ENCODE measurements around the gene FUT2. TPM values are rescaled to one million over a fixed set of nuclear protein-coding genes. Genes with fewer than 3 reads are reported as not detected.
"Not testable (repeated sequence)": the region's sequence is repeated elsewhere in the genome, so short reads cannot be mapped to it uniquely, and the experiment has no call there.

Gene FUT2
- total and polyA plus RNA-seq, 3 donors from 2014 or later: 0.12 to 0.47 (median 0.20) TPM

DNA sequence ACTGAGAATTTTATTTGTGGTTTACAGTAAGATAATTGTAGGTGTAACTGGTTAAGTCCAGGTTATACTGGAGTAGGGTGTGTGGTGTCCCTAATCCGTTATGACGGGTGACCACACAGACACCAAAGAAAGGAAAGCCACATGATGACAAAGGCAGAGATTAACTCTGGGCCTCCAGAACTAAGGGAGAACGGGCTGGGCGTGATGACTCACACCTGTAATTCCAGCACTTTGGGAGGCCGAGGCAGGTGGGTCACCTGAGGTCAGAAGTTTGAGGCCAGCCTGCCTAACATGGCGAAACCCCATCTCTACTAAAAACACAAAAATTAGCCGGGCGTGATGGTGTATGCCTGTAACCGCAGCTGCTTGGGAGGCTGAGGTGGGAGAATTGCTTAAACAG, 10.2 kb upstream of the FUT2 start:
- Histone ChIP-seq H3K9me3 (no peaks in the 10 kb centered on the region), H3K4me1 (peaks cover 12% of the 10 kb centered on the region), H3K27me3 (no peaks in the 10 kb centered on the region), H3K36me3 (ENCODE audit: low read depth, missing control alignments) (no peaks in the 10 kb centered on the region), H3K27ac (no peak overlapping the region), H3K4me3 (no peak overlapping the region)
- DNase-seq: no peak
- intact Hi-C loops (cut with DNase I; ENCODE audit: low total_unique reads): no loop called here
- no peak for TF ChIP-seq POLR2A (IDR thresholded peaks at IDR 0.05)
- TF ChIP-seq, protein P1, sequence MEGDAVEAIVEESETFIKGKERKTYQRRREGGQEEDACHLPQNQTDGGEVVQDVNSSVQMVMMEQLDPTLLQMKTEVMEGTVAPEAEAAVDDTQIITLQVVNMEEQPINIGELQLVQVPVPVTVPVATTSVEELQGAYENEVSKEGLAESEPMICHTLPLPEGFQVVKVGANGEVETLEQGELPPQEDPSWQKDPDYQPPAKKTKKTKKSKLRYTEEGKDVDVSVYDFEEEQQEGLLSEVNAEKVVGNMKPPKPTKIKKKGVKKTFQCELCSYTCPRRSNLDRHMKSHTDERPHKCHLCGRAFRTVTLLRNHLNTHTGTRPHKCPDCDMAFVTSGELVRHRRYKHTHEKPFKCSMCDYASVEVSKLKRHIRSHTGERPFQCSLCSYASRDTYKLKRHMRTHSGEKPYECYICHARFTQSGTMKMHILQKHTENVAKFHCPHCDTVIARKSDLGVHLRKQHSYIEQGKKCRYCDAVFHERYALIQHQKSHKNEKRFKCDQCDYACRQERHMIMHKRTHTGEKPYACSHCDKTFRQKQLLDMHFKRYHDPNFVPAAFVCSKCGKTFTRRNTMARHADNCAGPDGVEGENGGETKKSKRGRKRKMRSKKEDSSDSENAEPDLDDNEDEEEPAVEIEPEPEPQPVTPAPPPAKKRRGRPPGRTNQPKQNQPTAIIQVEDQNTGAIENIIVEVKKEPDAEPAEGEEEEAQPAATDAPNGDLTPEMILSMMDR (IDR thresholded peaks at IDR 0.05): no peak
- 85 to 91% methylated on average over 9 of the region's 9 CpGs for WGBS, 2 donors

DNA sequence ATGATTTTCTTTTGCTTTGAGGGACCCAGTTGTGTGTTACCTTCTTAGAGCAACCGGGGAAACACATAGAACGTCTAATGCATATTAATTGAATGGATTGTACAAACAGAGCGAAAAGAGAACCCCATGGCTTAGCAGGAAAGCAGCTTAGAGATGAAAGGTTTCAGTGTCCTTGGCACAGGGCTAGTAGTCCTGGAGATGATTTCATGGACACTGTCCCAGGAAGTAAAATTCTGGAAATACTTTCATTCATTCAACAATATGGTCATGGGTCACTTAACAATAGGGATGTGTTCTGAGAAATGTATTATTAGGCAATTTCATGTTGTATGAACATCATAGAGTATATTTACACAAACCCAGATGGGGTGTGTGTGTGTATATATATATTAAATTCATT, 9.7 kb upstream of the FUT2 start:
- H3K36me3 ChIP-seq (ENCODE audit: low read depth, missing control alignments): no peaks in the 10 kb centered on the region
- intact Hi-C loops (cut with DNase I; ENCODE audit: low total_unique reads): no loop called here
- H3K27ac ChIP-seq: no peak overlapping the region
- no peak overlapping the region for H3K4me3 ChIP-seq
- H3K9me3 ChIP-seq: no peaks in the 10 kb centered on the region
- H3K4me1 ChIP-seq: peaks cover 12% of the 10 kb centered on the region
- TF ChIP-seq, protein P1 (IDR thresholded peaks at IDR 0.05): no peak
- TF ChIP-seq POLR2A (IDR thresholded peaks at IDR 0.05): no peak
- no peaks in the 10 kb centered on the region for H3K27me3 ChIP-seq
- WGBS, 2 donors: 52 to 57% methylated on average over 3 of the region's 3 CpGs
- no peak for DNase-seq

DNA sequence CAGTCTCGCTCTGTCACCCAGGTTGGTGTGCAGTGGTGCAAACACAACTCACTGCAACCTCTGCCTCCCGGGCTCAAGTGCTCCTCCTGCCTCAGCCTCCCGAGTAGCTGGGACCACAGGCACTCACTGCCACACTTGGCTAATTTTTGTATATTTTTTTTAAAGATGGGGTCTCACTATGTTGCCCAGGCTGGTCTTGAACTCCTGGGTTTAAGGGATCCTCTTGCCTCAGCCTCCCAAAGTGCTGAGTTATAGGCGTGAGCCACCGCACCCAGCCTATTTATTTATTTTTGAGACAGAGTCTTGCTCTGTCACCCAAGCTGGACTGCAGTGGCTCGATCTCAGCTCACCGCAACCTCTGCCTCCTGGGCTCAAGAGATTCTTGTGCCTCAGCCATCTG, 9.1 kb upstream of the FUT2 start:
- WGBS, 2 donors: 91 to 93% methylated on average over 7 of the region's 7 CpGs
- H3K36me3 ChIP-seq (ENCODE audit: low read depth, missing control alignments); intact Hi-C loops (cut with DNase I; ENCODE audit: low total_unique reads); H3K9me3 ChIP-seq; H3K4me3 ChIP-seq; DNase-seq; H3K27me3 ChIP-seq: not testable (repeated sequence)
- peaks cover 12% of the 10 kb centered on the region for H3K4me1 ChIP-seq
- peak overlapping the region in 1 of 2 donors; percentile 50 for H3K27ac ChIP-seq

DNA sequence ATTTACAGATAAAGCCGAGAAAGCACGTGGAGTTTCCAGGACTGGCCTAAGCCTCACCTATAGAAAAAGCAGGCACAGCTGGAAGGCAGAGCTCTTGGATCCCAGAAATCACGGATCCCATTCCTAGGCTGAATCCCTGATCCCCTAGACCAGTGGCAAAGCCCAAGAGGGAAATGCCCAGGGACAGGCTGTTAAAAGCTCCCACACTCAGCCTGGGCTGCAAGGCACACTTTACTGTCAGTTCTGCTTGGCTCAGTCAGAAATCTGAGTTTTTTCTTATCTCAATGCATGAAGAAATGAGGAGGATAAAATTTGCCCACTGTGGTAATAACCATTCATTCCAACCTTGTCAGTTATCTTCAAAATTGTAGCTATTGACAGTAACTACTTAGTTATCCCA, 8.0 kb upstream of the FUT2 start:
- Histone ChIP-seq H3K36me3 (ENCODE audit: low read depth, missing control alignments) (no peaks in the 10 kb centered on the region), H3K4me3 (no peak overlapping the region), H3K9me3 (no peaks in the 10 kb centered on the region), H3K4me1 (peaks cover 12% of the 10 kb centered on the region), H3K27ac (peak overlapping the region; percentile 50 to 58), H3K27me3 (no peaks in the 10 kb centered on the region)
- intact Hi-C loops (cut with DNase I; ENCODE audit: low total_unique reads): no loop called here
- TF ChIP-seq, protein P1 (IDR thresholded peaks at IDR 0.05): no peak
- no peak for TF ChIP-seq POLR2A (IDR thresholded peaks at IDR 0.05)
- 66 to 83% methylated on average over 3 of the region's 3 CpGs for WGBS, 2 donors
- DNase-seq: no peak

DNA sequence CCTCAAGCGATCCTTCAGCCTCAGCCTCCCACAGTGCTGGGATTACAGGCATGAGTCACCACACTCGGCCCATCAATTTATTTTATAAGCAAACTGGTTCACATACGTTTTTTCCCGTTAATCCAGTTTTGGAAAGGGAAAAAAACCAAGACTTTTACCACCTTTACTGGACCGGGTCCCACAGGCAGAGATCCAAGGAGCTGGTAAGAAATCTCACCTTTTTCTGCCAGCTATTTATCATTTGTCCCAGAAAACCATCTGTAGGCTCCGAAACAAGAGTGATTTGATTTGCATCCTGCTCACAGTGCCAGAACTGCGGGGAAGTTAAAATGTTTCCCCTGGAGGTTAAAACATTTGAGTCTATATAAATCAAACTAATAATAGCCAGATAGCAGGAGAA, 6.3 kb upstream of the FUT2 start:
- H3K4me3 ChIP-seq: no peak overlapping the region
- H3K4me1 ChIP-seq: peaks cover 12% of the 10 kb centered on the region
- intact Hi-C loops (cut with DNase I; ENCODE audit: low total_unique reads): no loop called here
- WGBS, 2 donors: 66 to 73% methylated on average over 7 of the region's 7 CpGs
- no peaks in the 10 kb centered on the region for H3K9me3 ChIP-seq
- H3K27ac ChIP-seq: peak overlapping the region in 1 of 2 donors; percentile 36
- no peaks in the 10 kb centered on the region for H3K36me3 ChIP-seq (ENCODE audit: low read depth, missing control alignments)
- H3K27me3 ChIP-seq: no peaks in the 10 kb centered on the region
- TF ChIP-seq, protein P1 (IDR thresholded peaks at IDR 0.05): no peak
- no peak for TF ChIP-seq POLR2A (IDR thresholded peaks at IDR 0.05)
- no peak for DNase-seq

DNA sequence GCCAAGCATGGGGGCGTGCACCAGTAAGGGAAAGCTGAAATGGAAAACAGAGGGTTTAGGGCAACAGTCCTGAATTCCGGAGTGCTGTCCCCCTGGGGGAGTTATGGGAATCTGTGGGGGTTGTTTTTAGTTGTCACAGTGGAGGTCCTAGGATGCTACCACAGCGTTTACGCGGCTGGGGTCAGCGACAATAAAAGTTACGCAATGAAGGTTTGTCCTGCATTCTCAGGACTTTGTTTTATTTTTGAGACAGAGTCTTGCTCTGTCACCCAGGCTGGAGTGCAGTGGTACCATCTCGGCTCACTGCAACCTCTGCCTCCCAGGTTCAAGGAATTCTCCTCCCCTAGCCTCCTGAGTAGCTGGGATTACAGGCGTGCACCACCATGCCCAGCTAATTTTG, 2.1 kb upstream of the FUT2 start:
- intact Hi-C loops (cut with DNase I; ENCODE audit: low total_unique reads); DNase-seq; H3K4me3 ChIP-seq; H3K27me3 ChIP-seq; H3K9me3 ChIP-seq; H3K27ac ChIP-seq; H3K36me3 ChIP-seq (ENCODE audit: low read depth, missing control alignments): not testable (repeated sequence)
- H3K4me1 ChIP-seq: peaks cover 10% of the 10 kb centered on the region
- WGBS, 2 donors: 83 to 93% methylated on average over 9 of the region's 9 CpGs
